Measurements from ENCODE around the gene MAP3K2.

The MAP3K2 gene

DNA sequence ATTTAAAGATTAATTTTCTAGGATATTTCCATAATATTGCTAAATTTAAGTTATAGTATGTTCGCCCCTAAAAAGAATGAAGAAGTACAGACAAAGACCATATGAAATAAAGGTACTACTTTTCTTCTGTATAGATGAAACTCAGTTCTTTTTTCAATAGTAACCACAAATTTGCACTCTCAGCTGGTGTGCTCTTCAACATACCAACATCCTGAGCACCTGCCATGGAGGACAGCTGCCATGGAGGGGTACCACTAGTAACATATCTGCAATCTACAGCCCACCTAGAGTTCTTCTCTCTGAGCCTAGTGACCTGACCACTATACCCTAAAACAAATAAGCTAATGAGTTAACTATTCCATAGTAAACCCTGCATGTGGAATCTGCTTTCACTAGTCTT lies 57.0 kb downstream of the MAP3K2 start:
- Histone ChIP-seq H3K36me3 (ENCODE audit: control insufficient read depth, insufficient read depth, low read length) (no peaks in the 10 kb centered on the region), H3K79me2 (ENCODE audit: control insufficient read depth, insufficient read depth, low read length) (no peaks in the 10 kb centered on the region)
- no CpG with 5 or more reads among the region's 1 CpG for WGBS (ENCODE audit: extremely low coverage, insufficient coverage, low lambda C conversion rate)

GRCh38 chr2:127326289-127326945 lies 61.4 kb downstream of the MAP3K2 start:
- Histone ChIP-seq H3K4me1 (ENCODE audit: control insufficient read depth, low read depth, low read length) (no peaks in the 10 kb centered on the region), H4K8ac (ENCODE audit: low read depth, low read length) (no peak overlapping the region), H3K56ac (ENCODE audit: low read length) (no peak overlapping the region), H2BK15ac (replicated peaks; ENCODE audit: low read depth) (no peak overlapping the region), H3K4ac (ENCODE audit: low read depth, low read length) (no peak overlapping the region), H2BK5ac (ENCODE audit: low read length) (no peak overlapping the region), H3K79me1 (ENCODE audit: low read length) (no peaks in the 10 kb centered on the region), H3K9ac (ENCODE audit: low read length) (no peak overlapping the region), H2AK5ac (ENCODE audit: low read length) (no peak overlapping the region), H4K5ac (ENCODE audit: low read length) (no peak overlapping the region), H3K4me3 (ENCODE audit: low read length) (no peak overlapping the region), H3K36me3 (ENCODE audit: control insufficient read depth, insufficient read depth, low read length) (peaks cover 2% of the 10 kb centered on the region), H3K27me3 (ENCODE audit: insufficient read depth, low read length, poor library complexity) (no peaks in the 10 kb centered on the region), H3K79me2 (ENCODE audit: control insufficient read depth, insufficient read depth, low read length) (no peaks in the 10 kb centered on the region), H3K27ac (ENCODE audit: low read depth, low read length) (no peak overlapping the region), H3K18ac (ENCODE audit: low read length) (no peak overlapping the region), H3K23ac (ENCODE audit: low read length) (no peak overlapping the region), H3K4me2 (ENCODE audit: low read length) (no peak overlapping the region), H2BK120ac (ENCODE audit: low read depth, low read length) (no peak overlapping the region)
- WGBS (ENCODE audit: extremely low coverage, insufficient coverage, low lambda C conversion rate), result no CpG with 5 or more reads among the region's 2 CpGs
- peak; percentile 24 for DNase-seq

More for the DNA sequence above, 57.0 kb downstream of the MAP3K2 start:
- Histone ChIP-seq H3K4me2 (ENCODE audit: low read length) (no peak overlapping the region), H3K27me3 (ENCODE audit: insufficient read depth, low read length, poor library complexity) (no peaks in the 10 kb centered on the region), H3K56ac (ENCODE audit: low read length) (no peak overlapping the region), H4K5ac (ENCODE audit: low read length) (no peak overlapping the region), H3K4me1 (ENCODE audit: control insufficient read depth, low read depth, low read length) (no peaks in the 10 kb centered on the region), H2AK5ac (ENCODE audit: low read length) (no peak overlapping the region), H3K9ac (ENCODE audit: low read length) (no peak overlapping the region), H2BK120ac (ENCODE audit: low read depth, low read length) (no peak overlapping the region), H3K79me1 (ENCODE audit: low read length) (no peaks in the 10 kb centered on the region), H3K23ac (ENCODE audit: low read length) (no peak overlapping the region), H3K4me3 (ENCODE audit: low read length) (no peak overlapping the region), H2BK15ac (replicated peaks; ENCODE audit: low read depth) (no peak overlapping the region), H4K8ac (ENCODE audit: low read depth, low read length) (no peak overlapping the region), H3K27ac (ENCODE audit: low read depth, low read length) (no peak overlapping the region), H3K4ac (ENCODE audit: low read depth, low read length) (no peak overlapping the region), H3K18ac (ENCODE audit: low read length) (no peak overlapping the region), H2BK5ac (ENCODE audit: low read length) (no peak overlapping the region)
- DNase-seq, result no peak

DNA sequence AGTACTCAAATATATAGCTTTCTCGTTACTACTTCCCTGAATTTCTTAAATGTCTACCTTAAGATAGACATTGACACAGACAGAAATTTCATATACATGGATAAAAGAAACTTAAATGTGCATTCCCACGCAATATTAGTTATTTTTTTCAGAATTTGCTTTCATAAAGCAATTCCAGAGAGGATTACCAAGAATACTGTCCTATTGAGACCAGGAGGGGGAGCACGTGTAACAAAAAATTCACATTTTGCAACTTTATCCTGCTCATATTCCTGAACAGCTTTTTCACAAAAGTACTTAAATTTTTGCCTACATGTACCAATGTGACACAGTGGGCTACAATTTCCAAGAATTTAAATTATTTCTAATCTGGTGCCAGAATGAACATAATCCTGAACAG lies 63.1 kb downstream of the MAP3K2 start:
- Histone ChIP-seq H3K27me3 (ENCODE audit: insufficient read depth, low read length, poor library complexity) (no peaks in the 10 kb centered on the region), H3K23ac (ENCODE audit: low read length) (no peak overlapping the region), H3K27ac (ENCODE audit: low read depth, low read length) (no peak overlapping the region), H4K8ac (ENCODE audit: low read depth, low read length) (no peak overlapping the region), H2BK5ac (ENCODE audit: low read length) (no peak overlapping the region), H3K4me3 (ENCODE audit: low read length) (no peak overlapping the region), H2AK5ac (ENCODE audit: low read length) (no peak overlapping the region), H3K79me2 (ENCODE audit: control insufficient read depth, insufficient read depth, low read length) (no peaks in the 10 kb centered on the region), H4K5ac (ENCODE audit: low read length) (no peak overlapping the region), H3K4me2 (ENCODE audit: low read length) (no peak overlapping the region), H3K9ac (ENCODE audit: low read length) (no peak overlapping the region), H3K18ac (ENCODE audit: low read length) (no peak overlapping the region), H3K56ac (ENCODE audit: low read length) (no peak overlapping the region), H3K4ac (ENCODE audit: low read depth, low read length) (no peak overlapping the region), H3K36me3 (ENCODE audit: control insufficient read depth, insufficient read depth, low read length) (peaks cover 2% of the 10 kb centered on the region), H2BK15ac (replicated peaks; ENCODE audit: low read depth) (no peak overlapping the region), H3K79me1 (ENCODE audit: low read length) (no peaks in the 10 kb centered on the region), H2BK120ac (ENCODE audit: low read depth, low read length) (no peak overlapping the region), H3K4me1 (ENCODE audit: control insufficient read depth, low read depth, low read length) (no peaks in the 10 kb centered on the region)
- WGBS (ENCODE audit: extremely low coverage, insufficient coverage, low lambda C conversion rate), result no CpG with 5 or more reads among the region's 3 CpGs
- DNase-seq, result peak; percentile 37

- Histone ChIP-seq H2BK5ac (ENCODE audit: low read length) (no peak overlapping the region), H2BK15ac (replicated peaks; ENCODE audit: low read depth) (no peak overlapping the region), H3K4me1 (ENCODE audit: control insufficient read depth, low read depth, low read length) (no peaks in the 10 kb centered on the region), H2AK5ac (ENCODE audit: low read length) (no peak overlapping the region), H3K27ac (ENCODE audit: low read depth, low read length) (no peak overlapping the region), H4K5ac (ENCODE audit: low read length) (no peak overlapping the region), H3K56ac (ENCODE audit: low read length) (no peak overlapping the region), H3K36me3 (ENCODE audit: control insufficient read depth, insufficient read depth, low read length) (peaks cover 2% of the 10 kb centered on the region), H3K4ac (ENCODE audit: low read depth, low read length) (no peak overlapping the region), H3K18ac (ENCODE audit: low read length) (no peak overlapping the region), H3K79me1 (ENCODE audit: low read length) (no peaks in the 10 kb centered on the region), H4K8ac (ENCODE audit: low read depth, low read length) (no peak overlapping the region), H3K23ac (ENCODE audit: low read length) (no peak overlapping the region), H3K9ac (ENCODE audit: low read length) (no peak overlapping the region), H3K79me2 (ENCODE audit: control insufficient read depth, insufficient read depth, low read length) (no peaks in the 10 kb centered on the region), H3K4me3 (ENCODE audit: low read length) (no peak overlapping the region), H3K27me3 (ENCODE audit: insufficient read depth, low read length, poor library complexity) (no peaks in the 10 kb centered on the region), H3K4me2 (ENCODE audit: low read length) (no peak overlapping the region), H2BK120ac (ENCODE audit: low read depth, low read length) (no peak overlapping the region)
- no peak for DNase-seq
Measured at GRCh38 chr2:127321303-127321702, 66.5 kb downstream of the MAP3K2 start.

- no peak overlapping the region for H3K27ac ChIP-seq (ENCODE audit: low read depth, low read length)
- H3K36me3 ChIP-seq (ENCODE audit: control insufficient read depth, insufficient read depth, low read length), result peaks cover 2% of the 10 kb centered on the region
- WGBS (ENCODE audit: extremely low coverage, insufficient coverage, low lambda C conversion rate), result no CpG with 5 or more reads among the region's 1 CpG
Measured at GRCh38 chr2:127320586-127321275, 67.0 kb downstream of the MAP3K2 start.

GRCh38 chr2:127320067-127320466 lies 67.7 kb downstream of the MAP3K2 start:
- Histone ChIP-seq H3K23ac (ENCODE audit: low read length) (no peak overlapping the region), H4K8ac (ENCODE audit: low read depth, low read length) (no peak overlapping the region), H2BK5ac (ENCODE audit: low read length) (no peak overlapping the region), H3K56ac (ENCODE audit: low read length) (no peak overlapping the region), H3K79me2 (ENCODE audit: control insufficient read depth, insufficient read depth, low read length) (no peaks in the 10 kb centered on the region), H3K36me3 (ENCODE audit: control insufficient read depth, insufficient read depth, low read length) (peaks cover 2% of the 10 kb centered on the region), H3K18ac (ENCODE audit: low read length) (no peak overlapping the region), H3K4me2 (ENCODE audit: low read length) (no peak overlapping the region), H3K27me3 (ENCODE audit: insufficient read depth, low read length, poor library complexity) (no peaks in the 10 kb centered on the region), H3K4me1 (ENCODE audit: control insufficient read depth, low read depth, low read length) (no peaks in the 10 kb centered on the region), H2BK15ac (replicated peaks; ENCODE audit: low read depth) (no peak overlapping the region), H3K4me3 (ENCODE audit: low read length) (no peak overlapping the region), H3K79me1 (ENCODE audit: low read length) (no peaks in the 10 kb centered on the region), H4K5ac (ENCODE audit: low read length) (no peak overlapping the region), H2AK5ac (ENCODE audit: low read length) (no peak overlapping the region), H3K9ac (ENCODE audit: low read length) (no peak overlapping the region), H3K27ac (ENCODE audit: low read depth, low read length) (no peak overlapping the region), H2BK120ac (ENCODE audit: low read depth, low read length) (no peak overlapping the region), H3K4ac (ENCODE audit: low read depth, low read length) (no peak overlapping the region)
- DNase-seq, result no peak
- WGBS (ENCODE audit: extremely low coverage, insufficient coverage, low lambda C conversion rate), result no CpG with 5 or more reads among the region's 1 CpG

More at GRCh38 chr2:127320586-127321275, 67.0 kb downstream of the MAP3K2 start:
- H3K79me2 ChIP-seq (ENCODE audit: control insufficient read depth, insufficient read depth, low read length), result no peaks in the 10 kb centered on the region
- H2AK5ac ChIP-seq (ENCODE audit: low read length), result no peak overlapping the region
- no peak overlapping the region for H3K56ac ChIP-seq (ENCODE audit: low read length)
- no peak overlapping the region for H3K23ac ChIP-seq (ENCODE audit: low read length)
- no peak overlapping the region for H3K4me3 ChIP-seq (ENCODE audit: low read length)
- no peak overlapping the region for H3K9ac ChIP-seq (ENCODE audit: low read length)
- H3K4ac ChIP-seq (ENCODE audit: low read depth, low read length), result no peak overlapping the region
- H4K5ac ChIP-seq (ENCODE audit: low read length), result no peak overlapping the region
- H4K8ac ChIP-seq (ENCODE audit: low read depth, low read length), result no peak overlapping the region
- no peaks in the 10 kb centered on the region for H3K4me1 ChIP-seq (ENCODE audit: control insufficient read depth, low read depth, low read length)
- H2BK15ac ChIP-seq (replicated peaks; ENCODE audit: low read depth), result no peak overlapping the region
- no peak overlapping the region for H3K4me2 ChIP-seq (ENCODE audit: low read length)
- H3K27me3 ChIP-seq (ENCODE audit: insufficient read depth, low read length, poor library complexity), result no peaks in the 10 kb centered on the region
- H3K18ac ChIP-seq (ENCODE audit: low read length), result no peak overlapping the region
- H3K79me1 ChIP-seq (ENCODE audit: low read length), result no peaks in the 10 kb centered on the region
- DNase-seq, result no peak
- no peak overlapping the region for H2BK5ac ChIP-seq (ENCODE audit: low read length)
- H2BK120ac ChIP-seq (ENCODE audit: low read depth, low read length), result no peak overlapping the region

All from mesendoderm (in vitro differentiated cells).